Transverse colon (tissue), 4 donors: Measurements from ENCODE around the gene RNF214. TPM values are rescaled to one million over a fixed set of nuclear protein-coding genes. Genes with fewer than 3 reads are reported as not detected.

Experiments
- DNase-seq: peaks from one replicate; pipeline ENCODE4 v3.0.0-alpha.2; 2019
- H3K27ac ChIP-seq, 4 donors: fragments of 200-600 bp; sonication (generic); 2 replicates each; pipeline ENCODE4 v1.5.1; 2016 to 2018; ENCODE audit warnings: inconsistent platforms in 4 of 4
- H3K27me3 ChIP-seq: fragments of 200-600 bp; sonication (generic); 2 replicates; pipeline ENCODE4 v1.5.1; 2017; ENCODE audit warnings: inconsistent platforms
- H3K36me3 ChIP-seq, 4 donors: fragments of 200-600 bp; sonication (generic); 2 replicates each; pipeline ENCODE4 v1.5.1; 2017 to 2019; ENCODE audit warnings: inconsistent platforms in 4 of 4
- H3K4me1 ChIP-seq, 4 donors: fragments of 200-600 bp; sonication (generic); 2 replicates each; pipeline ENCODE4 v1.5.1; 2017 to 2020; ENCODE audit warnings: inconsistent platforms in 4 of 4
- H3K4me3 ChIP-seq, 4 donors: fragments of 200-600 bp; sonication (generic); 1 replicate in 1 of 4; 2 replicates in 3 of 4; pipeline versions ENCODE4 v1.5.1 to v1.6.1; 2017 to 2019; ENCODE audit warnings: inconsistent platforms in 4 of 4
- H3K9me3 ChIP-seq, 2 donors: fragments of 200-600 bp; sonication (generic); 2 replicates each; pipeline ENCODE4 v1.5.1; 2017 to 2019; ENCODE audit warnings: inconsistent platforms in 2 of 2
- EP300 ChIP-seq: sonication (generic); formaldehyde crosslinking; IDR thresholded peaks from one replicate; pipeline ENCODE4 v1.6.1; 2017; ENCODE audit warnings: antibody characterized with exemption, low read depth
- POLR2A ChIP-seq: fragments of 450-650 bp; IDR thresholded peaks from one replicate; pipeline ENCODE4 v1.6.1; 2016; ENCODE audit warnings: antibody characterized with exemption, mild to moderate bottlenecking, moderate library complexity
- POLR2AphosphoS5 ChIP-seq, 3 donors: sonication (generic); formaldehyde crosslinking; IDR thresholded peaks; one replicate each; pipeline ENCODE4 v1.6.1; 2016; ENCODE audit warnings: antibody characterized with exemption in 3 of 3
- whole genome bisulfite sequencing, 2 donors: methylation state at CpG; one replicate each; pipeline ENCODE4 v1.1.5; 2018; ENCODE audit warnings: low coverage in 1 of 2; 5-methylcytosine and 5-hydroxymethylcytosine counted together
- in situ Hi-C, 4 donors: fragments of 200-750 bp; cut with MboI; loops; one replicate each; pipeline versions ENCODE4 v1.15.0 to v1.15.1; 2017; ENCODE audit warnings: low sequenced_read_pairs in 3 of 4, low pct_ligation_motif_present in 1 of 4, low pct_unique_long_range_greater_than_20kb in 1 of 4
- intact Hi-C: fragments of 100-400 bp; cut with DNase I; formaldehyde crosslinking; loops from one replicate; pipeline ENCODE4 v1.15.1; 2023; ENCODE audit warnings: low total_unique reads
- total RNA-seq, 4 donors: library from RNA; depleted of rRNA; stranded (reverse); fragments of >200 nt; gene quantifications; one replicate each; pipeline ENCODE4 v1.1.0, GENCODE V29; 2016
- TF ChIP-seq, protein P1 (sequence below), 5 experiments: fragments of 200-600 bp in 3 of 5; fragments of 450-650 bp in 2 of 5; sonication (generic) in 3 of 5; IDR thresholded peaks; 1 replicate in 2 of 5; 2 replicates in 3 of 5; pipeline ENCODE4 v1.5.1; 2016 to 2017; ENCODE audit warnings: antibody characterized with exemption in 5 of 5, inconsistent platforms in 3 of 5, mild to moderate bottlenecking in 2 of 5, moderate library complexity in 1 of 5

RNF214 gene
- total RNA-seq, 4 donors from 2014 or later, result 11.1 to 139 (median 14.5) TPM

DNA sequence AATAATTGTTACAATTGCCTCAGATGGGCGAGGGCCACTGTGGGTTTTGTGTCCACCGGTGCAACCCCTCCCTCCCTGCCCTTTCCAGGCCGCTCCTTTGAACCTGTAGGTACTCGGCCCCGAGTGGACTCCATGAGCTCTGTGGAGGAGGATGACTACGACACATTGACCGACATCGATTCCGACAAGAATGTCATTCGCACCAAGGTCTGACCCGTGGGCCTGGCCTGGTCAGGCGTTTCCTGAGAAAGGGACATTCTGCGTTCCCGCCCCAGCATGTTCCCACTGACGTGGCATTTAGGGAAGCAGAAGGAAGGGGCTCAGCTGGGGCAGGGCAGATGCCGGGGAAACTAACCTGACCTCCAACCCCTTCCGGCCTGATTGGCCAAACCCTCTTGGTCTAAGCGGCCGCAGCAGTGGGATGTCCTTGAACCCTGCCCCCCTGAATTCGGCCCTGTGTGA lies 43.8 kb upstream of the RNF214 start:
- H3K4me1 ChIP-seq, result peaks cover 0 to 23% (median 0%) of the 10 kb centered on the region in 4 donors
- H3K4me3 ChIP-seq, result no peak overlapping the region
- intact Hi-C loops, result no loop called here
- TF ChIP-seq POLR2AphosphoS5 (IDR thresholded peaks at IDR 0.05), result no peak
- TF ChIP-seq EP300, result no peak
- TF ChIP-seq, protein P1, sequence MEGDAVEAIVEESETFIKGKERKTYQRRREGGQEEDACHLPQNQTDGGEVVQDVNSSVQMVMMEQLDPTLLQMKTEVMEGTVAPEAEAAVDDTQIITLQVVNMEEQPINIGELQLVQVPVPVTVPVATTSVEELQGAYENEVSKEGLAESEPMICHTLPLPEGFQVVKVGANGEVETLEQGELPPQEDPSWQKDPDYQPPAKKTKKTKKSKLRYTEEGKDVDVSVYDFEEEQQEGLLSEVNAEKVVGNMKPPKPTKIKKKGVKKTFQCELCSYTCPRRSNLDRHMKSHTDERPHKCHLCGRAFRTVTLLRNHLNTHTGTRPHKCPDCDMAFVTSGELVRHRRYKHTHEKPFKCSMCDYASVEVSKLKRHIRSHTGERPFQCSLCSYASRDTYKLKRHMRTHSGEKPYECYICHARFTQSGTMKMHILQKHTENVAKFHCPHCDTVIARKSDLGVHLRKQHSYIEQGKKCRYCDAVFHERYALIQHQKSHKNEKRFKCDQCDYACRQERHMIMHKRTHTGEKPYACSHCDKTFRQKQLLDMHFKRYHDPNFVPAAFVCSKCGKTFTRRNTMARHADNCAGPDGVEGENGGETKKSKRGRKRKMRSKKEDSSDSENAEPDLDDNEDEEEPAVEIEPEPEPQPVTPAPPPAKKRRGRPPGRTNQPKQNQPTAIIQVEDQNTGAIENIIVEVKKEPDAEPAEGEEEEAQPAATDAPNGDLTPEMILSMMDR (IDR thresholded peaks at IDR 0.05), result no peak
- TF ChIP-seq POLR2A, result no peak
- in situ Hi-C loops, result no loop called here
- H3K36me3 ChIP-seq, result peaks cover 0 to 21% (median 11%) of the 10 kb centered on the region in 4 donors
- DNase-seq, result no peak
- peak overlapping the region in 2 of 4 donors; percentile 30 to 46 for H3K27ac ChIP-seq
- no peaks in the 10 kb centered on the region for H3K9me3 ChIP-seq
- H3K27me3 ChIP-seq, result no peaks in the 10 kb centered on the region
- 88% methylated on average over 19 of the region's 20 CpGs; no CpG with 5 or more reads in 1 of the 2 donors for WGBS, 2 donors

DNA sequence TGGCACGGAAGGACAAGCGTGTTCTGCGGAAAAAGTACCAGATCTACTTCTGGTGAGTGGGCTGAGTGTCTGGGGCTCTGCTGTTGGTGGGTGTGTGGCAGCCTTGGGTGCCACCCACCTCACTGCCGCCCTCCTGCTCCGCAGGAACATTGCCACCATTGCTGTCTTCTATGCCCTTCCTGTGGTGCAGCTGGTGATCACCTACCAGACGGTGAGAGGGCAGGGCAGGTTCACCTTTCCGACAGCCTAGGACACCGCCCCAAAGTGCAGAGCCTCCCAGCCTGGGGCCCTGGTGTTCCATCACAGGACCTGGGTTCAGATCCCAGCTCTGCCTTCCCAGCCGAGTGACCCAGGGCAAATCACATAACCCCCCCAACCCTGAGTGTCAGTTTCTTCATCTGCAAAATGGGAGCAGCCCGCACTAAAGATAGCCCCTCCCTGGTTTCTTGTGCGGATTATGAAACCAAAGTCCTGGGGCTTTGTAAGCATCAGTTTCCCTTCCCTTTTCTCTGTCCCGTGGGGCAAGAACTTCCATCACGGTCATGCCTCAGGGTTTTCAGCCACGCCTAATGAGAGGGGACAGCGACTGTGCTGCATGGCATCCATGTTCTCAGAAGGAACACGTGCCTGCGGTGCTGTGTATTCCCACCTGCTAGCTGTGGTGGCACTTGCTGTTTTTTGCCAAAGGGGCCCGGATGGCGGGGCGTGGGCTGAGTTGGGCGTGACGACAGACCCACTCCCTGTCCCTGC lies 43.1 kb upstream of the RNF214 start:
- peaks cover 0 to 28% (median 11%) of the 10 kb centered on the region in 4 donors for H3K36me3 ChIP-seq
- in situ Hi-C loops (no loop called here), intact Hi-C loops (no loop called here)
- TF ChIP-seq POLR2A (no peak), EP300 (no peak), POLR2AphosphoS5 (IDR thresholded peaks at IDR 0.05) (no peak)
- TF ChIP-seq, protein P1 (IDR thresholded peaks at IDR 0.05), result no peak
- DNase-seq, result peak; percentile 42
- H3K27me3 ChIP-seq, result no peaks in the 10 kb centered on the region
- no peaks in the 10 kb centered on the region for H3K9me3 ChIP-seq
- peaks cover 0 to 27% (median 0%) of the 10 kb centered on the region in 4 donors for H3K4me1 ChIP-seq
- peak overlapping the region in 3 of 4 donors; percentile 7 to 46 (median 30) for H3K27ac ChIP-seq
- 70% methylated on average over 20 of the region's 22 CpGs; no CpG with 5 or more reads in 1 of the 2 donors for WGBS, 2 donors
- H3K4me3 ChIP-seq, result no peak overlapping the region

DNA sequence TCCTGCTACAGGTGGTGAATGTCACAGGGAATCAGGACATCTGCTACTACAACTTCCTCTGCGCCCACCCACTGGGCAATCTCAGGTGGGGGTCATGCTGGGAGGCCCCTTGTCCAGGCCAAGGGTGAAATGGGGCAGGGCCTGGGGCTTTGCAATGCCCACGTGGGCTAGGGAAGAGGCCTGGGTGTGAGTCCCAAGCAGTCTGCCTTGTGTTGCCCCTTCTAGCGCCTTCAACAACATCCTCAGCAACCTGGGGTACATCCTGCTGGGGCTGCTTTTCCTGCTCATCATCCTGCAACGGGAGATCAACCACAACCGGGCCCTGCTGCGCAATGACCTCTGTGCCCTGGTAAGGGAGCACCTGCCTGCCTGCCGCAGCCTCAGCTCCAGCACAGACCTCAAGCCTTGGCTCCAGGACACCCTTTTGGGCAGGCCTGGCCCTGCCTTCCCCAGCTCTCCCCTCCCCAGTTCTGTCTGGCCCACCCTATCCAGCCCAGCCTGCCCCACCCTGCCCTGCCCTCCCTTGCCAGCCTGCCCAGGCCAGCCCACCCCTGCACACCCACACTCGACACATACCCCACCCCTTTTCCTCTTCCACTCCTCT lies 42.4 kb upstream of the RNF214 start:
- TF ChIP-seq POLR2A (no peak), EP300 (no peak), POLR2AphosphoS5 (IDR thresholded peaks at IDR 0.05) (no peak)
- TF ChIP-seq, protein P1 (IDR thresholded peaks at IDR 0.05), result no peak
- peaks cover 0 to 26% (median under 1%) of the 10 kb centered on the region in 4 donors for H3K4me1 ChIP-seq
- intact Hi-C loops (no loop called here), in situ Hi-C loops (no loop called here)
- H3K27me3 ChIP-seq, result no peaks in the 10 kb centered on the region
- no peak overlapping the region for H3K27ac ChIP-seq
- no peaks in the 10 kb centered on the region for H3K9me3 ChIP-seq
- WGBS, 2 donors, result 85% methylated on average over 8 of the region's 8 CpGs; no CpG with 5 or more reads in 1 of the 2 donors
- DNase-seq, result peak; percentile 5
- no peak overlapping the region for H3K4me3 ChIP-seq
- peaks cover 0 to 28% (median 11%) of the 10 kb centered on the region in 4 donors for H3K36me3 ChIP-seq

DNA sequence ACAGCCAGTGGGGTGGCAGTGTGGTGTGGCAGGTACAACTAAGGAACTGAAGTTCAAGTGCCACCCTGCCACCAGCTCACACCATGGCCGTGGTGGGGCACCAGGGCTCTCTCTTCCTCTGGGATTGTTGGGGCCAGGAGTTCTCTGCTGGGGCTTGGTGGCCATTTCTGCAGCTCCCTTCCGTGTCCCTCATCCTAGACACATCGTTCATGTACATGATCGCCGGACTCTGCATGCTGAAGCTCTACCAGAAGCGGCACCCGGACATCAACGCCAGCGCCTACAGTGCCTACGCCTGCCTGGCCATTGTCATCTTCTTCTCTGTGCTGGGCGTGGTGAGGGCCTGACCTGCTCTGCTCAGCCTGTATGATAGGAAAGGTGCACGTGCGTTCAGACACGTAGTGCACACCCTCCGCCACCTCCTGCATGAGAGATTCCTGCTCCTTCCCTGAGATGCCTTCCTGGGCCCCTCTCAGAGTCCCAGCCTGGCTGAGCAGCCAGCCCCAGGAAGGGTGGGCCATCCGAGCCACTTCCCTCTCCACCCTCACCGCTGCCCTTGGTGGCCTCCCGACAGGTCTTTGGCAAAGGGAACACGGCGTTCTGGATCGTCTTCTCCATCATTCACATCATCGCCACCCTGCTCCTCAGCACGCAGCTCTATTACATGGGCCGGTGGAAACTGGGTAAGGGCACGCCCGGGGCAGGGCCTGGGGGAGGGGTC lies 40.6 kb upstream of the RNF214 start:
- Histone ChIP-seq H3K9me3 (no peaks in the 10 kb centered on the region), H3K27ac (no peak overlapping the region), H3K4me1 (peaks cover 0 to 20% (median 4%) of the 10 kb centered on the region in 4 donors), H3K36me3 (peaks cover 0 to 28% (median 11%) of the 10 kb centered on the region in 4 donors), H3K27me3 (no peaks in the 10 kb centered on the region), H3K4me3 (no peak overlapping the region)
- in situ Hi-C loops (no loop called here), intact Hi-C loops (no loop called here)
- 94% methylated on average over 25 of the region's 26 CpGs; no CpG with 5 or more reads in 1 of the 2 donors for WGBS, 2 donors
- TF ChIP-seq EP300, result no peak
- TF ChIP-seq POLR2A, result no peak
- no peak for TF ChIP-seq POLR2AphosphoS5 (IDR thresholded peaks at IDR 0.05)
- TF ChIP-seq, protein P1 (IDR thresholded peaks at IDR 0.05), result no peak
- DNase-seq, result no peak
